K562 (cell line): ENCODE measurements around the gene CNGA4. TPM values are rescaled to one million over a fixed set of nuclear protein-coding genes. Genes with fewer than 3 reads are reported as not detected.

Experiments
- BRD4 ChIP-seq: fragments of 200-600 bp; sonication (generic); IDR thresholded peaks from 2 replicates; pipeline ENCODE4 v1.6.1; 2017; ENCODE audit warnings: inconsistent platforms
- DPF2 ChIP-seq: fragments of 450-650 bp; IDR thresholded peaks from 2 replicates; pipeline ENCODE4 v1.6.1; 2016
- E2F5 ChIP-seq: sonication (generic); formaldehyde crosslinking; IDR thresholded peaks from 2 replicates; pipeline ENCODE4 v1.8.0; 2022; ENCODE audit warnings: mild to moderate bottlenecking, missing genetic modification reagents
- FIP1L1 ChIP-seq: fragments of 200-400 bp; formaldehyde crosslinking; IDR thresholded peaks from 2 replicates; pipeline ENCODE4 v1.6.1; 2018; ENCODE audit warnings: mild to moderate bottlenecking, low read depth, low read length; ENCODE audit not compliant: poor library complexity, severe bottlenecking
- FOXA1 ChIP-seq: fragments of 450-650 bp; IDR thresholded peaks from 2 replicates; pipeline ENCODE4 v1.6.1; 2016; ENCODE audit warnings: mild to moderate bottlenecking, borderline replicate concordance
- HBP1 ChIP-seq: fragments of 450-650 bp; formaldehyde crosslinking; IDR thresholded peaks from 2 replicates; pipeline ENCODE4 v1.4.0; 2022; ENCODE audit warnings: missing genetic modification characterization
- HES1 ChIP-seq: fragments of 450-650 bp; IDR thresholded peaks from 2 replicates; pipeline ENCODE4 v1.6.1; 2016; ENCODE audit warnings: low read depth, mild to moderate bottlenecking, moderate library complexity
- HMBOX1 ChIP-seq: sonication (generic); IDR thresholded peaks from 2 replicates; pipeline ENCODE4 v1.6.1; 2016
- HNRNPH1 ChIP-seq: fragments of 200-400 bp; formaldehyde crosslinking; optimal IDR thresholded peaks from 2 replicates; pipeline ENCODE3; 2017; ENCODE audit warnings: low read depth, mild to moderate bottlenecking, low read length, moderate library complexity
- ID3 ChIP-seq, 2 experiments: fragments of 250-450 bp in 1 of 2; fragments of 450-650 bp in 1 of 2; sonication (Bioruptor Pico) in 1 of 2; IDR thresholded peaks; 2 replicates each; pipeline versions ENCODE4 v1.6.1 to v1.8.0; 2016 to 2021; ENCODE audit warnings: mild to moderate bottlenecking in 2 of 2, moderate library complexity in 2 of 2, missing compliant biosample characterization in 1 of 2, missing genetic modification characterization in 1 of 2
- JUNB ChIP-seq: fragments of 450-650 bp; formaldehyde crosslinking; conservative IDR thresholded peaks from 2 replicates; pipeline ENCODE4 v1.4.0; 2020; ENCODE audit warnings: mild to moderate bottlenecking
- MED1 ChIP-seq: sonication (generic); formaldehyde crosslinking; IDR thresholded peaks from 2 replicates; pipeline ENCODE4 v1.8.1; 2023; ENCODE audit warnings: missing genetic modification reagents, borderline replicate concordance
- PRPF4 ChIP-seq: fragments of 200-400 bp; formaldehyde crosslinking; IDR thresholded peaks from one replicate; pipeline ENCODE4 v1.6.1; 2017; ENCODE audit warnings: low read length, low read depth, mild to moderate bottlenecking; ENCODE audit not compliant: insufficient read depth, poor library complexity, severe bottlenecking
- SIN3B ChIP-seq: fragments of 450-650 bp; IDR thresholded peaks from 2 replicates; pipeline ENCODE4 v1.6.1; 2017; ENCODE audit warnings: low read depth, mild to moderate bottlenecking, moderate library complexity
- SNRNP70 ChIP-seq: fragments of 200-400 bp; formaldehyde crosslinking; optimal IDR thresholded peaks from 2 replicates; pipeline ENCODE3; 2017; ENCODE audit warnings: low read depth, low read length
- ZNF23 ChIP-seq: fragments of 250-450 bp; sonication (Bioruptor Pico); IDR thresholded peaks from 2 replicates; pipeline ENCODE4 v1.4.0; 2020; ENCODE audit warnings: mild to moderate bottlenecking
- ZNF444 ChIP-seq: fragments of 250-450 bp; sonication (Bioruptor Pico); IDR thresholded peaks from 2 replicates; pipeline ENCODE4 v1.4.0; 2020; ENCODE audit warnings: mild to moderate bottlenecking, moderate library complexity
- ZNF551 ChIP-seq: fragments of 250-450 bp; sonication (Bioruptor Pico); IDR thresholded peaks from 2 replicates; pipeline ENCODE4 v1.5.0; 2021; ENCODE audit warnings: mild to moderate bottlenecking, moderate library complexity
- ZNF668 ChIP-seq: fragments of 250-450 bp; sonication (Bioruptor Pico); IDR thresholded peaks from 2 replicates; pipeline ENCODE4 v1.8.0; 2022; ENCODE audit warnings: mild to moderate bottlenecking, inconsistent platforms
- ZNF766 ChIP-seq: fragments of 200-800 bp; sonication (Bioruptor generic); conservative IDR thresholded peaks from 2 replicates; pipeline ENCODE4 v1.6.1; 2016; ENCODE audit warnings: missing genetic modification characterization, missing compliant biosample characterization
- polyA plus RNA-seq, 8 experiments: library from polyadenylated mRNA; depleted of rRNA in 4 of 8; stranded (reverse) in 5 of 8; unstranded in 3 of 8; fragments of >200 nt; fragmentation: Nextera tagmentation in 2 of 8; fragmentation: Illumina TruSeq in 1 of 8; extraction: Ambion mirVana in 2 of 8; extraction: Trizol in 1 of 8; gene quantifications; 2 replicates each; pipeline versions ENCODE4 v1.2.1 to v1.2.3, GENCODE V29; 2011 to 2014; ENCODE audit warnings: inconsistent platforms in 1 of 8, missing spikeins in 1 of 8
- total RNA-seq, 7 experiments: library from RNA; depleted of rRNA in 6 of 7; stranded (reverse); fragments of >200 nt in 6 of 7; fragmentation: Illumina TruSeq in 2 of 7; extraction: Trizol in 2 of 7; gene quantifications; 2 replicates each; pipeline versions ENCODE4 v1.2.1 to v1.2.3, GENCODE V29; 2011 to 2021; ENCODE audit warnings: low replicate concordance in 1 of 7
- TF ChIP-seq, protein P1 (sequence below), 2 experiments: IDR thresholded peaks; 2 replicates each; pipeline ENCODE4 v1.6.1; 2011; ENCODE audit warnings: borderline replicate concordance in 1 of 2, control low read depth in 1 of 2, low read depth in 1 of 2, low read length in 1 of 2, mild to moderate bottlenecking in 1 of 2, mixed read lengths in 1 of 2, moderate library complexity in 1 of 2; ENCODE audit not compliant: insufficient read depth in 1 of 2, insufficient read length in 1 of 2, poor library complexity in 1 of 2, severe bottlenecking in 1 of 2; ENCODE audit errors: extremely low read depth in 1 of 2
- TF ChIP-seq, protein P2 (sequence below): fragments of 450-650 bp; conservative IDR thresholded peaks from 2 replicates; pipeline ENCODE4 v1.6.1; 2016; ENCODE audit warnings: missing genetic modification characterization, low read depth, mild to moderate bottlenecking, missing compliant biosample characterization, moderate library complexity

The CNGA4 gene
- total and polyA plus RNA-seq, 9 of the 15 experiments (the other 6 are each of a cell fraction or from before 2014, with no cell fraction given): 0.04 to 0.09 (median 0.06) TPM; not detected in 6

- TF ChIP-seq HNRNPH1 (no peak), ZNF444 (CRISPR knock-in tag) (no peak), ZNF668 (CRISPR knock-in tag) (no peak), PRPF4 (no peak), ID3 (CRISPR knock-in tag; IDR thresholded peaks at IDR 0.05) (no peak), ID3 (tag; IDR thresholded peaks at IDR 0.05) (no peak), JUNB (no peak), SIN3B (no peak), BRD4 (no peak), HES1 (no peak), E2F5 (CRISPR knock-in tag) (peak; percentile 17; the same call in 1 of the 2 replicates), DPF2 (no peak), ZNF766 (CRISPR knock-in tag) (no peak), FOXA1 (no peak), ZNF23 (CRISPR knock-in tag) (no peak), HBP1 (CRISPR knock-in tag) (no peak), SNRNP70 (no peak), MED1 (no peak), FIP1L1 (no peak), HMBOX1 (no peak), ZNF551 (CRISPR knock-in tag) (no peak)
- TF ChIP-seq, protein P1, sequence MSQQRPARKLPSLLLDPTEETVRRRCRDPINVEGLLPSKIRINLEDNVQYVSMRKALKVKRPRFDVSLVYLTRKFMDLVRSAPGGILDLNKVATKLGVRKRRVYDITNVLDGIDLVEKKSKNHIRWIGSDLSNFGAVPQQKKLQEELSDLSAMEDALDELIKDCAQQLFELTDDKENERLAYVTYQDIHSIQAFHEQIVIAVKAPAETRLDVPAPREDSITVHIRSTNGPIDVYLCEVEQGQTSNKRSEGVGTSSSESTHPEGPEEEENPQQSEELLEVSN (IDR thresholded peaks at IDR 0.05; ENCODE audit: borderline replicate concordance in 1 of 2, extremely low read depth in 1 of 2, insufficient read depth in 1 of 2, insufficient read length in 1 of 2, low read depth in 1 of 2, low read length in 1 of 2, poor library complexity in 1 of 2, severe bottlenecking in 1 of 2): peak; percentile 94 to 96
- TF ChIP-seq, protein P2, sequence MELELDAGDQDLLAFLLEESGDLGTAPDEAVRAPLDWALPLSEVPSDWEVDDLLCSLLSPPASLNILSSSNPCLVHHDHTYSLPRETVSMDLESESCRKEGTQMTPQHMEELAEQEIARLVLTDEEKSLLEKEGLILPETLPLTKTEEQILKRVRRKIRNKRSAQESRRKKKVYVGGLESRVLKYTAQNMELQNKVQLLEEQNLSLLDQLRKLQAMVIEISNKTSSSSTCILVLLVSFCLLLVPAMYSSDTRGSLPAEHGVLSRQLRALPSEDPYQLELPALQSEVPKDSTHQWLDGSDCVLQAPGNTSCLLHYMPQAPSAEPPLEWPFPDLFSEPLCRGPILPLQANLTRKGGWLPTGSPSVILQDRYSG (tag): no peak
These were observed 31.1 kb downstream of the CNGA4 start (continued) for GRCh38 chr11:6269994-6270393.
